Fibroblast of the aortic adventitia (primary cell): ENCODE data around the gene BRMS1L. TPM values are rescaled to one million over a fixed set of nuclear protein-coding genes. Genes with fewer than 3 reads are reported as not detected.
"Not testable (repeated sequence)": the region's sequence is repeated elsewhere in the genome, so short reads cannot be mapped to it uniquely, and the experiment has no call there.

Source experiments
- DNase-seq: peaks from one replicate; pipeline ENCODE4 v3.0.0-alpha.2; 2010; ENCODE audit warnings: low read depth
- H3K4me3 ChIP-seq: 2 replicates; pipeline ENCODE4 v1.5.1; 2011; ENCODE audit warnings: low read depth, mild to moderate bottlenecking, control low read depth, low read length, moderate library complexity
- CTCF ChIP-seq: IDR thresholded peaks from 2 replicates; pipeline ENCODE4 v1.5.1; 2011; ENCODE audit warnings: mild to moderate bottlenecking, low read length, control low read depth, inconsistent platforms; ENCODE audit not compliant: insufficient read depth
- total RNA-seq: library from RNA; depleted of rRNA; stranded (reverse); fragments of >200 nt; gene quantifications from 2 replicates; pipeline ENCODE4 v1.2.3, GENCODE V29; 2012; ENCODE audit warnings: low replicate concordance

Gene BRMS1L
- 3.8 and 5.6 TPM in 2 replicates for total RNA-seq

GRCh38 chr14:35826218-35826951 lies at the start of gene BRMS1L:
Gene BRMS1L, plus strand, starts transcription at chr14:35826338. Its CDS starts 179 bp downstream, at chr14:35826517.
- DNase-seq, result peak; percentile 99
- H3K4me3 ChIP-seq, result peak within 1 kb of the TSS; percentile 98
- peak; percentile 13 for TF ChIP-seq CTCF

GRCh38 chr14:35776823-35777222 lies 49.3 kb upstream of the BRMS1L start:
- no peak overlapping the region for H3K4me3 ChIP-seq
- DNase-seq, result no peak
- TF ChIP-seq CTCF, result no peak

GRCh38 chr14:35777550-35777949 lies 48.6 kb upstream of the BRMS1L start:
- DNase-seq, H3K4me3 ChIP-seq: not testable (repeated sequence)

GRCh38 chr14:35779368-35779767 lies 46.8 kb upstream of the BRMS1L start:
- DNase-seq, result no peak
- no peak overlapping the region for H3K4me3 ChIP-seq
- TF ChIP-seq CTCF, result no peak

GRCh38 chr14:35783699-35784098 lies 42.4 kb upstream of the BRMS1L start:
- TF ChIP-seq CTCF, result no peak
- no peak overlapping the region for H3K4me3 ChIP-seq
- no peak for DNase-seq

DNA sequence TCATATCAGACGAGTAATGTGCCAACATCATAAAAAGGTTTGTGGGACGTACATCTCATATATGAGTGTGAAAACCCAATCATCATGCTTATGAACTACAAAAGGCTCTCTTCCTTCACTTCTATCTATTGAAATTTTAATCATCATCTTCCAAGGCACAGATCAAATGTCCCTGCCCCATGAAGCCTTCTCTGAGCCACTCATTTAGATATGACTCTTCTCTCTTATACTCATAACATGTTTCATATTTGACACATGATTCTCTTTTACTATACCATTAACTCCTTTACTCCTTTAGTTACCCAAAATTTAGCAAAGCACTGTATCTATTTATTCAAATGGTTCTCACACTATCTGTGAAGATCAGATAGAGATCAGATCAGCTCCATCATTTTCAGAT lies 39.3 kb upstream of the BRMS1L start:
- H3K4me3 ChIP-seq, result no peak overlapping the region
- no peak for TF ChIP-seq CTCF
- DNase-seq, result no peak

GRCh38 chr14:35789651-35790050 lies 36.5 kb upstream of the BRMS1L start:
- no peak overlapping the region for H3K4me3 ChIP-seq
- no peak for DNase-seq
- TF ChIP-seq CTCF, result no peak
